Caco-2 (cell line): ENCODE data around the gene PKMYT1. TPM values are rescaled to one million over a fixed set of nuclear protein-coding genes. Genes with fewer than 3 reads are reported as not detected.

Experiments
- BruUV-seq: library from RNA; stranded (reverse); fragments of 400-500 nt; replicated peaks from 2 replicates; lab custom pipeline; 2021; lab: Mats Ljungman, UMichigan
- CTCF ChIA-PET: fragments of 300-600 bp; sonication (Branson Sonifier 250); formaldehyde crosslinking; loops from one replicate; lab custom pipeline; 2022; ENCODE audit warnings: antibody characterized with exemption; lab: Charles Lee
- POLR2A ChIA-PET: fragments of 300-600 bp; sonication (Branson Sonifier 250); formaldehyde crosslinking; loops from one replicate; lab custom pipeline; 2022; ENCODE audit warnings: antibody characterized with exemption; lab: Charles Lee
- DNase-seq, 2 experiments: peaks; one replicate each; pipeline versions ENCODE4 v3.0.0 to v3.0.0-alpha.2; 2020 to 2022
- H3K27me3 ChIP-seq: replicated peaks from 2 replicates; pipeline ENCODE4 v1.6.0; 2011; ENCODE audit warnings: low read length; ENCODE audit not compliant: control insufficient read depth, insufficient read depth
- H3K36me3 ChIP-seq: 2 replicates; pipeline ENCODE4 v1.5.1; 2011; ENCODE audit warnings: low read length; ENCODE audit not compliant: control insufficient read depth, insufficient read depth
- H3K4me1 ChIP-seq: fragments of 250-450 bp; sonication (Bioruptor Pico); 2 replicates; pipeline ENCODE4 v1.5.1; 2020; ENCODE audit warnings: mild to moderate bottlenecking
- H3K4me3 ChIP-seq: 2 replicates; pipeline ENCODE4 v1.5.1; 2011; ENCODE audit warnings: low read depth, mild to moderate bottlenecking, control low read depth, low read length
- H3K9me3 ChIP-seq: fragments of 250-450 bp; sonication (Bioruptor Pico); 2 replicates; pipeline ENCODE4 v1.5.1; 2020; ENCODE audit warnings: mild to moderate bottlenecking, moderate library complexity
- H3K27ac Mint-ChIP-seq: one replicate; pipeline ENCODE4 v1.8.0; 2022; ENCODE audit warnings: mixed read lengths; ENCODE audit not compliant: unreplicated experiment
- H3K27me3 Mint-ChIP-seq: one replicate; pipeline ENCODE4 v1.8.0; 2022; ENCODE audit warnings: mixed read lengths; ENCODE audit not compliant: insufficient read depth, unreplicated experiment
- H3K36me3 Mint-ChIP-seq: one replicate; pipeline ENCODE4 v1.8.0; 2022; ENCODE audit warnings: mild to moderate bottlenecking, mixed read lengths; ENCODE audit not compliant: insufficient read depth, unreplicated experiment
- H3K4me1 Mint-ChIP-seq: one replicate; pipeline ENCODE4 v1.8.0; 2022; ENCODE audit warnings: low read depth, mixed read lengths; ENCODE audit not compliant: unreplicated experiment
- H3K4me3 Mint-ChIP-seq: one replicate; pipeline ENCODE4 v1.8.0; 2022; ENCODE audit warnings: mild to moderate bottlenecking, moderate library complexity, mixed read lengths; ENCODE audit not compliant: unreplicated experiment
- H3K9me3 Mint-ChIP-seq: one replicate; pipeline ENCODE4 v1.8.0; 2022; ENCODE audit warnings: mixed read lengths; ENCODE audit not compliant: unreplicated experiment
- intact Hi-C: fragments of 100-400 bp; cut with micrococcal nuclease; formaldehyde crosslinking; loops from one replicate; pipeline ENCODE4 v1.10.0; 2022; ENCODE audit not compliant: unreplicated experiment
- total RNA-seq: library from RNA; stranded (reverse); gene quantifications from 2 replicates; pipeline ENCODE4 v1.2.3, GENCODE V29; 2022
- TF ChIP-seq, protein P1 (sequence below), 2 experiments: fragments of 200-600 bp in 1 of 2; IDR thresholded peaks; 1 replicate in 1 of 2; 2 replicates in 1 of 2; pipeline versions ENCODE4 v1.5.1 to v1.8.0; 2011 to 2022; ENCODE audit warnings: antibody characterized with exemption in 1 of 2, control low read depth in 1 of 2, inconsistent platforms in 1 of 2, low read depth in 1 of 2, low read length in 1 of 2, mild to moderate bottlenecking in 1 of 2, moderate library complexity in 1 of 2; ENCODE audit not compliant: insufficient read depth in 1 of 2, severe bottlenecking in 1 of 2, unreplicated experiment in 1 of 2

Gene PKMYT1
- total RNA-seq, 1 experiment from 2014 or later, result 73.7 TPM

DNA sequence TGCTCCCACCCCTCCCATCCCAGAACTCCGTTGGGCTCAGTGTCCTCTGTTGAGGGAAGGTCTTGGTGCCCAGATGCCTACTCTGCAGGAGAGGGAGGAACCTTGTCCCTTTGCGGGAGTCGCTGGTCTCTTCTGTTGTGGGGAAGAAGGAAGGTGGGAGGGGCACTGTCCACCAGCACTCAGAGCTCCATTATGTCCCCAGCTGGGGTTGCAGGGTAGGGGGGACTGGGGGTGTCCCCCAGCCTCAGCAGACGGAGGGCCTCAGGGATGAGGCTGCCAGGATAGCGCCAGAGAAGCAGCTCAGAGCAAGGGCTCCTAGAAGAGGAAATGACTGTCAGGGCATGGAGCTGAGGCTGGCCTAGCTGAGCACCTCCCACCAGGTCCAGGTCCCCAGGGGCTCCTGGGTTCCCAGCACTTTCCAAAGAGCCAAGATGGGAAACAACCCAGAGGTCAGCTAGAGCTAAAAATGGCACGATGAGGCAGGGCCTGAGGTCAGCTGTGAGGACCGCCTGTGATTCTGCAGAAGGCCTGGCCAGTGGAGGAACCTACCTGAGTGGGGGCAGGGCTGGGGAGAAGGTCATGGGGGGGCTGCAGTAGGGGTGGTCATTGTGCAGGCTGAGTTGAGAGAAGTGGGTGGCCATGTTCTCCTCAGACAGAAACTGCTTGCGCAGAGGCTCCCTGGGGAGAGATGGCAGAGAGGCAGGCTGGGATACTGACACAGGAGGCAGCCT, 42.6 kb upstream of the PKMYT1 start:
- peaks cover 76% of the 10 kb centered on the region for H3K36me3 Mint-ChIP-seq
- H3K27me3 ChIP-seq, result no peaks in the 10 kb centered on the region
- H3K9me3 Mint-ChIP-seq, result no peaks in the 10 kb centered on the region
- intact Hi-C loops, result no loop called here
- no TSS peak for BruUV-seq
- peak overlapping the region; percentile 69 for H3K4me3 ChIP-seq
- peak overlapping the region; percentile 89 for H3K27ac Mint-ChIP-seq
- peaks cover 29% of the 10 kb centered on the region for H3K4me1 ChIP-seq
- POLR2A ChIA-PET, result interaction anchor here (0.6 to 5.8 kb wide), 7 partner anchors 13 to 155 kb away, joined by 3 to 83 read pairs (median 6); no protein-coding TSS in a partner anchor
- peaks cover 24% of the 10 kb centered on the region for H3K4me1 Mint-ChIP-seq
- DNase-seq, result no peak
- peaks cover 6% of the 10 kb centered on the region for H3K36me3 ChIP-seq
- no peaks in the 10 kb centered on the region for H3K9me3 ChIP-seq
- H3K4me3 Mint-ChIP-seq, result peak overlapping the region; percentile 72
- TF ChIP-seq, protein P1, sequence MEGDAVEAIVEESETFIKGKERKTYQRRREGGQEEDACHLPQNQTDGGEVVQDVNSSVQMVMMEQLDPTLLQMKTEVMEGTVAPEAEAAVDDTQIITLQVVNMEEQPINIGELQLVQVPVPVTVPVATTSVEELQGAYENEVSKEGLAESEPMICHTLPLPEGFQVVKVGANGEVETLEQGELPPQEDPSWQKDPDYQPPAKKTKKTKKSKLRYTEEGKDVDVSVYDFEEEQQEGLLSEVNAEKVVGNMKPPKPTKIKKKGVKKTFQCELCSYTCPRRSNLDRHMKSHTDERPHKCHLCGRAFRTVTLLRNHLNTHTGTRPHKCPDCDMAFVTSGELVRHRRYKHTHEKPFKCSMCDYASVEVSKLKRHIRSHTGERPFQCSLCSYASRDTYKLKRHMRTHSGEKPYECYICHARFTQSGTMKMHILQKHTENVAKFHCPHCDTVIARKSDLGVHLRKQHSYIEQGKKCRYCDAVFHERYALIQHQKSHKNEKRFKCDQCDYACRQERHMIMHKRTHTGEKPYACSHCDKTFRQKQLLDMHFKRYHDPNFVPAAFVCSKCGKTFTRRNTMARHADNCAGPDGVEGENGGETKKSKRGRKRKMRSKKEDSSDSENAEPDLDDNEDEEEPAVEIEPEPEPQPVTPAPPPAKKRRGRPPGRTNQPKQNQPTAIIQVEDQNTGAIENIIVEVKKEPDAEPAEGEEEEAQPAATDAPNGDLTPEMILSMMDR (IDR thresholded peaks at IDR 0.05; ENCODE audit: insufficient read depth in 1 of 2, low read depth in 1 of 2, low read length in 1 of 2, severe bottlenecking in 1 of 2, unreplicated experiment in 1 of 2), result no peak
- CTCF ChIA-PET, result interaction anchor here (0.6 to 6.9 kb wide), 5 partner anchors 8 to 53 kb away, joined by 3 to 113 read pairs (median 5); no protein-coding TSS in a partner anchor
- no peaks in the 10 kb centered on the region for H3K27me3 Mint-ChIP-seq

DNA sequence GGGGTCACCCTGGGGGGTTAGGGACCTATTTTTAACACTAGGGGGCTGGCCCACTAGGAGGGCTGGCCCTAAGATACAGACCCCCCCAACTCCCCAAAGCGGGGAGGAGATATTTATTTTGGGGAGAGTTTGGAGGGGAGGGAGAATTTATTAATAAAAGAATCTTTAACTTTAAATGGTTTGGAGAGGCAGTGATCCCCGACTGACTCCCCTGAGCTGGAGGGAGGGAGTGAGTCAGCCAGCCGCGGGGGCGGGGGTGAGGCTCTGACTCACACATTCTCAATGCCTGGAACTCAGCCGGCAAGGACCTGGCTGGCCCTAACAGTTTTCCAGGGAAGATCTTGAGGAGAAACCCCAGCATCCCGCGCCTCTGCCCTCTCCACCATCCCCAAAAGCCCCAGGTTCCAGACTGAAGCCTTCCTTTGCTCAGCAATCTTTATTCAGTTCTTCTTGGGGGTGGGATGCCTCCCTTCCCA, 42.0 kb upstream of the PKMYT1 start:
- no TSS peak for BruUV-seq
- Histone ChIP-seq H3K36me3 (peaks cover 6% of the 10 kb centered on the region), H3K27me3 (no peaks in the 10 kb centered on the region), H3K4me1 (peaks cover 33% of the 10 kb centered on the region), H3K9me3 (no peaks in the 10 kb centered on the region), H3K4me3 (peak overlapping the region; percentile 69)
- Mint-ChIP-seq H3K4me3 (peak overlapping the region; percentile 72), H3K36me3 (peaks cover 73% of the 10 kb centered on the region), H3K27ac (peak overlapping the region; percentile 89), H3K4me1 (peaks cover 21% of the 10 kb centered on the region), H3K27me3 (no peaks in the 10 kb centered on the region), H3K9me3 (no peaks in the 10 kb centered on the region)
- DNase-seq, result peak; percentile 88 to 90
- intact Hi-C loops, result no loop called here
- CTCF ChIA-PET, result interaction anchor here (0.6 to 6.9 kb wide), 4 partner anchors 9 to 21 kb away, joined by 3 to 113 read pairs (median 19); no protein-coding TSS in a partner anchor
- TF ChIP-seq, protein P1 (IDR thresholded peaks at IDR 0.05; ENCODE audit: insufficient read depth in 1 of 2, low read depth in 1 of 2, low read length in 1 of 2, severe bottlenecking in 1 of 2, unreplicated experiment in 1 of 2), result no peak
- POLR2A ChIA-PET, result interaction anchor here (0.6 to 5.8 kb wide), 4 partner anchors 17 to 154 kb away, joined by 4 to 83 read pairs (median 8); no protein-coding TSS in a partner anchor

DNA sequence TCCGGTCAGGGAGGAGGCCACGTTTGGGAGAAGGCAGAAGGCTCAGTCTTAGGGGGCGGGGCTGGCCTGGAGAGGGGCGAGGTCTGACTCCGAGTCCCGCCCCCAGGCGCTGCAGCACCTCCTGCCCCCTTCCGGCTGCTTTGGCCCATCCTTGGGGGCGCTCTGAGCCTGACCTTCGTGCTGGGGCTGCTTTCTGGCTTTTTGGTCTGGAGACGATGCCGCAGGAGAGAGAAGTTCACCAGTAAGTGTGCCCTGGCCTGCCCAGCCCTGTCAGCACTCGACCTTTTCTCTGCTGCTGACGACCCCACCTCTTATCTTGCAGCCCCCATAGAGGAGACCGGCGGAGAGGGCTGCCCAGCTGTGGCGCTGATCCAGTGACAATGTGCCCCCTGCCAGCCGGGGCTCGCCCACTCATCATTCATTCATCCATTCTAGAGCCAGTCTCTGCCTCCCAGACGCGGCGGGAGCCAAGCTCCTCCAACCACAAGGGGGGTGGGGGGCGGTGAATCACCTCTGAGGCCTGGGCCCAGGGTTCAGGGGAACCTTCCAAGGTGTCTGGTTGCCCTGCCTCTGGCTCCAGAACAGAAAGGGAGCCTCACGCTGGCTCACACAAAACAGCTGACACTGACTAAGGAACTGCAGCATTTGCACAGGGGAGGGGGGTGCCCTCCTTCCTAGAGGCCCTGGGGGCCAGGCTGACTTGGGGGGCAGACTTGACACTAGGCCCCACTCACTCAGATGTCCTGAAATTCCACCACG, 41.4 kb upstream of the PKMYT1 start:
- peaks cover 6% of the 10 kb centered on the region for H3K36me3 ChIP-seq
- Mint-ChIP-seq H3K27me3 (no peaks in the 10 kb centered on the region), H3K27ac (peak overlapping the region; percentile 89), H3K4me1 (peaks cover 17% of the 10 kb centered on the region), H3K9me3 (no peaks in the 10 kb centered on the region), H3K4me3 (peak overlapping the region; percentile 72), H3K36me3 (peaks cover 67% of the 10 kb centered on the region)
- peak; percentile 91 to 92 for DNase-seq
- no peaks in the 10 kb centered on the region for H3K27me3 ChIP-seq
- H3K4me1 ChIP-seq, result peaks cover 38% of the 10 kb centered on the region
- TF ChIP-seq, protein P1 (IDR thresholded peaks at IDR 0.05; ENCODE audit: insufficient read depth in 1 of 2, low read depth in 1 of 2, low read length in 1 of 2, severe bottlenecking in 1 of 2, unreplicated experiment in 1 of 2), result peak; percentile 20 to 69
- intact Hi-C loops, result loop anchor here (1.0 kb wide), 1 partner anchor 17 kb away; no protein-coding TSS in a partner anchor
- H3K9me3 ChIP-seq, result no peaks in the 10 kb centered on the region
- TSS peak; percentile 44 for BruUV-seq
- CTCF ChIA-PET, result interaction anchor here (0.6 to 6.9 kb wide), 5 partner anchors 10 to 137 kb away, joined by 4 to 113 read pairs (median 7); no protein-coding TSS in a partner anchor
- POLR2A ChIA-PET, result interaction anchor here (3.5 to 5.8 kb wide), 2 partner anchors 12 to 16 kb away, joined by 34 to 83 read pairs; no protein-coding TSS in a partner anchor
- peak overlapping the region; percentile 52 for H3K4me3 ChIP-seq
